H9 (cell line): ENCODE results near the gene DNAI7. TPM values are rescaled to one million over a fixed set of nuclear protein-coding genes. Genes with fewer than 3 reads are reported as not detected.

Experiments
- DNase-seq: peaks from one replicate; pipeline ENCODE4 v3.0.0-alpha.2; 2017
- H2AFZ ChIP-seq: one replicate; pipeline ENCODE4 v1.6.1; 2013; ENCODE audit warnings: mild to moderate bottlenecking, low read length, control low read depth, moderate library complexity
- H2AK5ac ChIP-seq: 2 replicates; pipeline ENCODE4 v1.6.1; 2013; ENCODE audit warnings: low read length, control low read depth, mixed read lengths; ENCODE audit not compliant: insufficient read length
- H2BK120ac ChIP-seq: one replicate; pipeline ENCODE4 v1.6.1; 2013; ENCODE audit warnings: low read depth, mild to moderate bottlenecking, low read length, control low read depth, inconsistent platforms; ENCODE audit not compliant: poor library complexity, severe bottlenecking
- H2BK12ac ChIP-seq: 2 replicates; pipeline ENCODE4 v1.6.1; 2013; ENCODE audit warnings: low read length, control low read depth, mixed read lengths, low read depth; ENCODE audit not compliant: insufficient read length
- H2BK15ac ChIP-seq: 2 replicates; pipeline ENCODE4 v1.6.1; 2013; ENCODE audit warnings: low read depth, low read length, control low read depth
- H2BK20ac ChIP-seq: one replicate; pipeline ENCODE4 v1.6.1; 2013; ENCODE audit warnings: low read depth, mild to moderate bottlenecking, low read length, control low read depth, inconsistent platforms; ENCODE audit not compliant: poor library complexity, severe bottlenecking
- H2BK5ac ChIP-seq: 2 replicates; pipeline ENCODE4 v1.6.1; 2013; ENCODE audit warnings: low read length, control low read depth, mixed read lengths; ENCODE audit not compliant: insufficient read length
- H3K14ac ChIP-seq: 2 replicates; pipeline ENCODE4 v1.6.1; 2013; ENCODE audit warnings: low read length, control low read depth; ENCODE audit not compliant: insufficient read depth
- H3K18ac ChIP-seq: 2 replicates; pipeline ENCODE4 v1.6.1; 2013; ENCODE audit warnings: low read depth, mild to moderate bottlenecking, mixed read lengths, low read length, control low read depth; ENCODE audit not compliant: insufficient read length
- H3K23ac ChIP-seq: 2 replicates; pipeline ENCODE4 v1.6.1; 2013; ENCODE audit warnings: low read length, control low read depth, mixed read lengths, low read depth; ENCODE audit not compliant: insufficient read length
- H3K23me2 ChIP-seq: 2 replicates; pipeline ENCODE4 v1.6.1; 2013; ENCODE audit warnings: low read depth, mild to moderate bottlenecking, mixed read lengths, low read length, control low read depth; ENCODE audit not compliant: insufficient read length, poor library complexity, severe bottlenecking
- H3K27ac ChIP-seq: 2 replicates; pipeline ENCODE4 v1.5.1; 2013; ENCODE audit warnings: low read length, control low read depth, mixed read lengths, low read depth; ENCODE audit not compliant: insufficient read length
- H3K27me3 ChIP-seq: 2 replicates; pipeline ENCODE4 v1.6.1; 2013; ENCODE audit warnings: low read length, control low read depth, inconsistent platforms; ENCODE audit not compliant: insufficient read depth
- H3K4ac ChIP-seq: 2 replicates; pipeline ENCODE4 v1.6.1; 2013; ENCODE audit warnings: low read depth, mild to moderate bottlenecking, control low read depth, inconsistent platforms, low read length, moderate library complexity
- H3K4me1 ChIP-seq: 2 replicates; pipeline ENCODE4 v1.6.1; 2013; ENCODE audit warnings: low read length, control low read depth, inconsistent platforms; ENCODE audit not compliant: insufficient read depth
- H3K4me2 ChIP-seq: 2 replicates; pipeline ENCODE4 v1.6.1; 2013; ENCODE audit warnings: low read length, control low read depth, mixed read lengths; ENCODE audit not compliant: insufficient read length, insufficient read depth
- H3K56ac ChIP-seq: 2 replicates; pipeline ENCODE4 v1.6.1; 2013; ENCODE audit warnings: low read depth, mild to moderate bottlenecking, mixed read lengths, low read length, control low read depth; ENCODE audit not compliant: insufficient read length
- H3K79me1 ChIP-seq: 2 replicates; pipeline ENCODE4 v1.6.1; 2013; ENCODE audit warnings: low read depth, mild to moderate bottlenecking, moderate library complexity, low read length, control low read depth, inconsistent platforms; ENCODE audit not compliant: insufficient read depth, poor library complexity, severe bottlenecking
- H3K79me2 ChIP-seq: 2 replicates; pipeline ENCODE4 v1.6.1; 2013; ENCODE audit warnings: low read length, control low read depth, inconsistent platforms; ENCODE audit not compliant: insufficient read depth
- H3K9ac ChIP-seq: 2 replicates; pipeline ENCODE4 v1.6.1; 2013; ENCODE audit warnings: low read length, control low read depth, mixed read lengths; ENCODE audit not compliant: insufficient read length; ENCODE audit errors: extremely low read depth
- H3K9me3 ChIP-seq: one replicate; pipeline ENCODE4 v1.6.1; 2013; ENCODE audit warnings: low read depth, low read length, inconsistent platforms; ENCODE audit not compliant: control insufficient read depth
- H3T11ph ChIP-seq: one replicate; pipeline ENCODE4 v1.6.1; 2013; ENCODE audit warnings: mild to moderate bottlenecking, low read length, control low read depth, inconsistent platforms
- H4K20me1 ChIP-seq: one replicate; pipeline ENCODE4 v1.6.1; 2013; ENCODE audit not compliant: control insufficient read depth, insufficient read length, insufficient read depth
- H4K5ac ChIP-seq: 2 replicates; pipeline ENCODE4 v1.6.1; 2013; ENCODE audit warnings: low read depth, mild to moderate bottlenecking, mixed read lengths, low read length, control low read depth; ENCODE audit not compliant: insufficient read length
- H4K8ac ChIP-seq: replicated peaks from 2 replicates; pipeline ENCODE4 v1.6.1; 2013; ENCODE audit warnings: low read length, control low read depth, mixed read lengths, low read depth; ENCODE audit not compliant: insufficient read length
- H4K91ac ChIP-seq: 2 replicates; pipeline ENCODE4 v1.6.1; 2013; ENCODE audit warnings: low read depth, mild to moderate bottlenecking, moderate library complexity, mixed read lengths, low read length, control low read depth; ENCODE audit not compliant: insufficient read length
- H3K27ac Mint-ChIP-seq, 3 experiments: 2 replicates in 2 of 3; 3 replicates in 1 of 3; pipeline ENCODE4 v1.8.0; 2020 to 2021; ENCODE audit warnings: mixed read lengths in 3 of 3, mild to moderate bottlenecking in 1 of 3, moderate library complexity in 1 of 3
- H3K27me3 Mint-ChIP-seq: 2 replicates; pipeline ENCODE4 v1.8.0; 2021; ENCODE audit warnings: low read depth, mild to moderate bottlenecking, moderate library complexity, mixed read lengths
- H3K36me3 Mint-ChIP-seq, 3 experiments: 2 replicates in 2 of 3; 3 replicates in 1 of 3; pipeline ENCODE4 v1.8.0; 2020 to 2021; ENCODE audit warnings: low read depth in 3 of 3, mixed read lengths in 3 of 3; ENCODE audit not compliant: insufficient read depth in 1 of 3
- H3K4me1 Mint-ChIP-seq, 2 experiments: 2 replicates each; pipeline ENCODE4 v1.8.0; 2020; ENCODE audit warnings: mixed read lengths in 2 of 2
- H3K4me3 Mint-ChIP-seq, 2 experiments: 2 replicates in 1 of 2; 3 replicates in 1 of 2; pipeline ENCODE4 v1.8.0; 2020 to 2021; ENCODE audit warnings: mild to moderate bottlenecking in 2 of 2, mixed read lengths in 2 of 2, moderate library complexity in 1 of 2
- H3K9me3 Mint-ChIP-seq, 2 experiments: 2 replicates in 1 of 2; 3 replicates in 1 of 2; pipeline ENCODE4 v1.8.0; 2020; ENCODE audit warnings: mild to moderate bottlenecking in 2 of 2, mixed read lengths in 2 of 2, moderate library complexity in 1 of 2
- CTCF ChIP-seq: fragments of 200-600 bp; sonication (generic); conservative IDR thresholded peaks from 3 replicates; pipeline ENCODE4 v1.8.0; 2021; ENCODE audit warnings: antibody characterized with exemption, mild to moderate bottlenecking
- WGBS: extraction: QIAGEN DNeasy Blood & Tissue Kit; methylation state at CpG from one replicate; pipeline ENCODE4 v1.1.7; 2013; ENCODE audit warnings: missing lambda C conversion rate, low lambda C conversion rate, mixed read lengths; ENCODE audit not compliant: insufficient read length; ENCODE audit errors: extremely low coverage; 5-methylcytosine and 5-hydroxymethylcytosine counted together
- total RNA-seq: library from RNA; stranded (reverse); gene quantifications from 2 replicates; pipeline ENCODE4 v1.2.1, GENCODE V29; 2021

Gene DNAI7
- total RNA-seq, 1 experiment from 2014 or later: not detected

GRCh38 chr12:25069224-25069623 lies 125.7 kb downstream of the DNAI7 start:
- Histone ChIP-seq H3K4me2 (no peak overlapping the region), H2BK120ac (no peak overlapping the region), H3K9ac (no peak overlapping the region), H3K27ac (no peak overlapping the region), H3K79me2 (no peaks in the 10 kb centered on the region), H4K91ac (no peak overlapping the region), H3K14ac (no peak overlapping the region), H2BK5ac (no peak overlapping the region), H3K9me3 (no peaks in the 10 kb centered on the region), H3K18ac (no peak overlapping the region), H3K4me1 (no peaks in the 10 kb centered on the region), H3K23me2 (no peaks in the 10 kb centered on the region), H3T11ph (no peak overlapping the region), H3K79me1 (no peaks in the 10 kb centered on the region), H4K5ac (no peak overlapping the region), H4K20me1 (no peaks in the 10 kb centered on the region), H2BK20ac (no peak overlapping the region), H3K56ac (no peak overlapping the region), H4K8ac (no peak overlapping the region), H2AK5ac (no peak overlapping the region), H3K23ac (no peak overlapping the region), H3K27me3 (no peaks in the 10 kb centered on the region), H3K4ac (no peak overlapping the region), H2BK15ac (no peak overlapping the region), H2BK12ac (no peak overlapping the region), H2AFZ (no peak overlapping the region)
- no CpG with 5 or more reads among the region's 2 CpGs for WGBS
- H3K4me1 Mint-ChIP-seq: peaks cover 15% of the 10 kb centered on the region in 2 experiments
- no peak overlapping the region for H3K27ac Mint-ChIP-seq
- no peak for TF ChIP-seq CTCF
- DNase-seq: no peak
- H3K36me3 Mint-ChIP-seq: no peaks in the 10 kb centered on the region
- H3K4me3 Mint-ChIP-seq: no peak overlapping the region
- no peaks in the 10 kb centered on the region for H3K9me3 Mint-ChIP-seq
- H3K27me3 Mint-ChIP-seq: no peaks in the 10 kb centered on the region
